ENCODE data around the gene NMU. TPM values are rescaled to one million over a fixed set of nuclear protein-coding genes. Genes with fewer than 3 reads are reported as not detected.

Gene NMU
- total and polyA plus RNA-seq, 12 donors, result not detected

- Histone ChIP-seq H3K27ac (no peak overlapping the region), H3K4me3 (no peak overlapping the region), H3K4me1 (no peaks in the 10 kb centered on the region), H3K9me3 (no peaks in the 10 kb centered on the region), H3K27me3 (peaks cover 0 to 4% (median 0%) of the 10 kb centered on the region in 7 donors), H3K36me3 (no peaks in the 10 kb centered on the region)
- ATAC-seq (no peak), DNase-seq (no peak)
- intact Hi-C loops (cut with DNase I), result no loop called here
- TF ChIP-seq CTCF (IDR thresholded peaks at IDR 0.05), result no peak
- 55 to 60% methylated on average over 5 of the region's 5 CpGs for WGBS, 2 donors
Measured at GRCh38 chr4:55661398-55662056, 25.4 kb upstream of the NMU start.

DNA sequence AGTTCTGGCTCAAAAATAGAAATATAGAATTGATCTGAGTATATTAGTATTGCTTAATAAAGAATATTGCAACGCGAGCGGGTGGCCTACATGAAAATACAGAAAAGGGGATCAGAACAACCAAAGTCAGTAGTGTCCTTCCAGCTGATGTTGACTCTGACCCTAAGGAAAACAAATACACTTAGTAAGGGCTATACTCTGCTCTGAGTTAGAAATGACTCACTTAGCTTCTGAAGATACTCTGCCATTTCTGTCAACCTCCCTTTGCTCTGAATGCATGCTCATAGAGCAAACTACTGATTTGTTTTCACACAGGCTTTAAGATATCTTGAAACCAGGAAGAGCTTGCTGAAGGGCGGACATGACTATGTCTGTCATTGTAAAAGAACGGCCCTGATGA, 22.6 kb upstream of the NMU start:
- DNase-seq, result no peak
- Histone ChIP-seq H3K4me3 (no peak overlapping the region), H3K9me3 (no peaks in the 10 kb centered on the region), H3K27ac (no peak overlapping the region), H3K4me1 (no peaks in the 10 kb centered on the region), H3K36me3 (no peaks in the 10 kb centered on the region), H3K27me3 (peaks cover 0 to 4% (median 0%) of the 10 kb centered on the region in 7 donors)
- WGBS, 2 donors, result 92 to 96% methylated on average over 5 of the region's 5 CpGs
- ATAC-seq, result no peak
- intact Hi-C loops (cut with DNase I), result no loop called here
- no peak for TF ChIP-seq CTCF (IDR thresholded peaks at IDR 0.05)

DNA sequence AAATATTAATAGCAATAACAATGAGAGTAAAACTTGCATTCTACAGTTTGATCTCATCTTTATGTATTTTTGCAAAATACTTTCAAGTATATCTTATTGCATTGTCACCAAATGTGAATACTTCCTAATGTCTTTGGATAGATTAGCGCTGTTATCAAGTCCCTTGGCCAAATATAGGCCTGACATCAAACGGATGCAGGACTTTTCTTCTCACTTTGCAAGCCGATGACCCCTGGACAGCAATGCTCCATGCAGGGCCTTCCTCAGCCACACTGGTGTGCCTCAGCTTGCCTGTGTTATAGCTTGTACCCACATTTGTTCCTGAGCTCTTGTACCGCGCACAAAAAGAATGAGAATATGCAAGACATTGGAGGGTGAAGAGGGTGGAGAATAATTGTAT, 18.0 kb upstream of the NMU start:
- ATAC-seq, result no peak
- intact Hi-C loops (cut with DNase I), result no loop called here
- Histone ChIP-seq H3K36me3 (no peaks in the 10 kb centered on the region), H3K4me1 (no peaks in the 10 kb centered on the region), H3K9me3 (no peaks in the 10 kb centered on the region), H3K4me3 (no peak overlapping the region), H3K27ac (no peak overlapping the region), H3K27me3 (peaks cover 0 to 6% (median 0%) of the 10 kb centered on the region in 7 donors)
- no peak for DNase-seq
- whole genome bisulfite sequencing, 2 donors, result 75 to 83% methylated on average over 5 of the region's 5 CpGs
- TF ChIP-seq CTCF (IDR thresholded peaks at IDR 0.05), result no peak

- no peak overlapping the region for H3K4me3 ChIP-seq
- no peak for TF ChIP-seq CTCF (IDR thresholded peaks at IDR 0.05)
- 73 to 79% methylated on average over 5 of the region's 5 CpGs for whole genome bisulfite sequencing, 2 donors
- intact Hi-C loops (cut with DNase I), result no loop called here
- H3K9me3 ChIP-seq, result no peaks in the 10 kb centered on the region
- H3K27ac ChIP-seq, result no peak overlapping the region
- no peak for ATAC-seq
- no peak for DNase-seq
- H3K4me1 ChIP-seq, result no peaks in the 10 kb centered on the region
- no peaks in the 10 kb centered on the region for H3K36me3 ChIP-seq
- peaks cover 0 to 13% (median 0%) of the 10 kb centered on the region in 7 donors for H3K27me3 ChIP-seq
Measured at GRCh38 chr4:55650483-55650882, 14.4 kb upstream of the NMU start.
